GM21717 (cell line): ENCODE results near the gene LRRC75A.
"Not testable (repeated sequence)": the region's sequence is repeated elsewhere in the genome, so short reads cannot be mapped to it uniquely, and the experiment has no call there.

Experiments
- ATAC-seq: cut with Tn5 transposase; IDR thresholded peaks from one replicate; pipeline ENCODE4 v1.9.1; 2021; ENCODE audit warnings: mild to moderate bottlenecking, moderate library complexity; ENCODE audit not compliant: unreplicated experiment

LRRC75A gene

GRCh38 chr17:16407911-16408588, 83.9 kb downstream of the LRRC75A start:
- ATAC-seq: peak; percentile 87

- ATAC-seq: no peak
These were observed 85.0 kb downstream of the LRRC75A start for GRCh38 chr17:16406742-16407674.

DNA sequence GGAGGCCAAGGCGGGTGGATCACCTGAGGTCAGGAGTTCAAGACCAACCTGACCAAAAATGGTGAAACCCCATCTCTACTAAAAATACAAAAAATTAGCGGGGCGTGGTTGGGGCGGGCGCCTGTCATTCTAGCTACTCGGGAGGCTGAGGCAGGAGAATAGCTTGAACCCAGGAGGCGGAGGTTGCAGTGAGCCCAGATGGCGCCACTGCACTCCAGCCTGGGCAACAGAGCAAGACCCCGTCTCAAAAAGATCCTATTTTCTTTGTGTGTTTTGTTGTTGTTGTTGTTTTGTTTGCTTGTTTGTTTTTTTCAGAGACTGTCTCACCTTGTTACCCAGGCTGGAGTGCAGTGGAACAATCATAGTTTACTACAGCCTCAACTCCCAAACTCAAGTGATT, 88.1 kb downstream of the LRRC75A start:
- ATAC-seq: not testable (repeated sequence)

GRCh38 chr17:16398270-16399267, 93.4 kb downstream of the LRRC75A start:
- ATAC-seq: peak; percentile 83

DNA sequence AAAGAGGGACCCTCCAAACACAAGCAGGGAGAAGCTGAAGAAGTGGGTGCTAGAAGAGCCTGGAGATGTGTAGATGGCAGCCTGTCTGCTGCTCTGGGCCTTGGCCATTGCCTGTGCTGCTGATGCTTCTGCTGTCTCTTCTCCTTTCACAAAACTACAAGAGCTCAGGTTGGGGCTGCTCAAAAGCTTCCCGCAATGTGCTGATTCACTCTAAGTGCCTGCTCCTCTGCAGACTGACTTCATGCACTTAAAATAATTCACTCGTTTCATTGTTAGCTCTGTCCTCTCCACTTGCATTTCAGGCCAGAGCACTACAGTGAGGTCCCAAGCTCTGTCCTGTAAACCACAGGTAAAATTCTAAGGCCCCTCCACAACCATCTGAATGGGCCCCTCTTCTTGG, 95.3 kb downstream of the LRRC75A start:
- ATAC-seq: not testable (repeated sequence)

- not testable (repeated sequence) for ATAC-seq
These were observed 96.1 kb downstream of the LRRC75A start for GRCh38 chr17:16395887-16396286.

- not testable (repeated sequence) for ATAC-seq
These were observed 99.5 kb downstream of the LRRC75A start for GRCh38 chr17:16392491-16392890.
